Endothelial cell of umbilical vein (primary cell): Measurements from ENCODE around the gene PDGFA. TPM values are rescaled to one million over a fixed set of nuclear protein-coding genes. Genes with fewer than 3 reads are reported as not detected.

Source experiments
- BruUV-seq: library from RNA; stranded (reverse); fragments of 400-500 nt; replicated peaks from 2 replicates; lab custom pipeline; 2021; lab: Mats Ljungman, UMichigan
- CTCF ChIA-PET: fragments of 300-600, 350-600 bp; sonication (Branson Sonifier 250); formaldehyde crosslinking; loops from one replicate; lab custom pipeline; 2021; ENCODE audit warnings: antibody characterized with exemption, inconsistent platforms; lab: Charles Lee
- POLR2A ChIA-PET: fragments of 300-600, 350-600 bp; sonication (Branson Sonifier 250); formaldehyde crosslinking; loops from one replicate; lab custom pipeline; 2021; ENCODE audit warnings: antibody characterized with exemption, inconsistent platforms; lab: Charles Lee
- DNase-seq: peaks from one replicate; pipeline ENCODE4 v3.0.0-alpha.2; 2011; ENCODE audit warnings: low read depth, low spot score
- FAIRE-seq: peaks from 2 replicates; lab custom pipeline; 2011; peaks lifted over from hg19 to GRCh38; lab: Jason Lieb, UNC
- H2AFZ ChIP-seq: 2 replicates; pipeline ENCODE4 v1.6.0; 2012; ENCODE audit warnings: low read depth, low read length, control low read depth, inconsistent platforms
- H3K27ac ChIP-seq: 2 replicates; pipeline ENCODE4 v1.5.1; 2011; ENCODE audit warnings: low read depth, mild to moderate bottlenecking, control low read depth, low read length, moderate library complexity; ENCODE audit not compliant: insufficient read depth
- H3K27me3 ChIP-seq, 2 experiments: 2 replicates each; pipeline versions ENCODE4 v1.6.0 to v1.6.1; 2011; ENCODE audit warnings: low read length in 2 of 2, mixed read lengths in 1 of 2; ENCODE audit not compliant: control insufficient read depth in 2 of 2, insufficient read depth in 2 of 2
- H3K36me3 ChIP-seq, 2 experiments: 2 replicates in 1 of 2; 3 replicates in 1 of 2; pipeline ENCODE4 v1.5.1; 2011; ENCODE audit warnings: low read length in 2 of 2, mild to moderate bottlenecking in 1 of 2, moderate library complexity in 1 of 2; ENCODE audit not compliant: control insufficient read depth in 2 of 2, insufficient read depth in 2 of 2; ENCODE audit errors: extremely low read depth in 1 of 2
- H3K4me1 ChIP-seq: 3 replicates; pipeline ENCODE4 v1.5.1; 2011; ENCODE audit warnings: mild to moderate bottlenecking, low read length; ENCODE audit not compliant: control insufficient read depth, insufficient read depth; ENCODE audit errors: extremely low read depth
- H3K4me2 ChIP-seq: 2 replicates; pipeline ENCODE4 v1.6.1; 2011; ENCODE audit warnings: low read length, control low read depth, mixed read lengths; ENCODE audit not compliant: insufficient read depth
- H3K4me3 ChIP-seq, 3 experiments: fragments of 200-600 bp in 1 of 3; sonication (generic), shearing (Covaris generic) in 1 of 3; replicated peaks in 1 of 3; 2 replicates each; pipeline ENCODE4 v1.5.1; 2011 to 2016; ENCODE audit warnings: control low read depth in 3 of 3, low read length in 3 of 3, mild to moderate bottlenecking in 2 of 3, inconsistent platforms in 1 of 3, low read depth in 1 of 3, moderate library complexity in 1 of 3; ENCODE audit not compliant: insufficient read depth in 1 of 3
- H3K79me2 ChIP-seq: 2 replicates; pipeline ENCODE4 v1.6.0; 2012; ENCODE audit warnings: low read length, inconsistent platforms; ENCODE audit not compliant: control insufficient read depth, insufficient read depth
- H3K9ac ChIP-seq: replicated peaks from 2 replicates; pipeline ENCODE3; 2011; ENCODE audit warnings: low read length, control low read depth; ENCODE audit not compliant: insufficient read depth; ENCODE audit errors: extremely low read depth
- H3K9me1 ChIP-seq: replicated peaks from 3 replicates; pipeline ENCODE4 v1.6.0; 2011; ENCODE audit warnings: mild to moderate bottlenecking, low read length; ENCODE audit not compliant: control insufficient read depth, insufficient read depth; ENCODE audit errors: extremely low read depth
- H3K9me3 ChIP-seq: replicated peaks from 2 replicates; pipeline ENCODE4 v1.5.1; 2012; ENCODE audit warnings: low read length, inconsistent platforms; ENCODE audit not compliant: control insufficient read depth, insufficient read depth
- H4K20me1 ChIP-seq: replicated peaks from 2 replicates; pipeline ENCODE3; 2011; ENCODE audit warnings: mild to moderate bottlenecking, low read length; ENCODE audit not compliant: control insufficient read depth, insufficient read depth; ENCODE audit errors: extremely low read depth
- CTCF ChIP-seq, 2 donors: IDR thresholded peaks; 1 replicate in 1 of 2; 2 replicates in 1 of 2; pipeline ENCODE4 v1.5.1; 2011; ENCODE audit warnings: low read length in 2 of 2, mild to moderate bottlenecking in 2 of 2, moderate library complexity in 2 of 2, control low read depth in 1 of 2, inconsistent platforms in 1 of 2, low read depth in 1 of 2; ENCODE audit not compliant: insufficient read depth in 1 of 2; ENCODE audit errors: extremely low read depth in 1 of 2
- EZH2 ChIP-seq: IDR thresholded peaks from 2 replicates; pipeline ENCODE4 v1.6.1; 2012; ENCODE audit warnings: borderline replicate concordance, low read depth, mild to moderate bottlenecking, moderate library complexity, low read length, inconsistent platforms; ENCODE audit not compliant: severe bottlenecking
- FOS ChIP-seq: IDR thresholded peaks from 2 replicates; pipeline ENCODE4 v1.6.1; 2011; ENCODE audit warnings: mild to moderate bottlenecking, low read length, moderate library complexity, borderline replicate concordance; ENCODE audit not compliant: insufficient read depth
- GATA2 ChIP-seq: IDR thresholded peaks from 2 replicates; pipeline ENCODE4 v1.7.0; 2011; ENCODE audit warnings: low read depth, mild to moderate bottlenecking, moderate library complexity, mixed read lengths, low read length; ENCODE audit not compliant: insufficient read length, insufficient read depth
- MYC ChIP-seq: IDR thresholded peaks from one replicate; pipeline ENCODE4 v1.6.1; 2011; ENCODE audit warnings: mild to moderate bottlenecking, low read depth, low read length
- POLR2A ChIP-seq: IDR thresholded peaks from 2 replicates; pipeline ENCODE4 v1.6.1; 2012; ENCODE audit warnings: low read depth, mild to moderate bottlenecking, control low read depth, low read length
- dilution Hi-C: fragments of 300-500 bp; cut with MboI; formaldehyde crosslinking; loops from one replicate; pipeline ENCODE4 v1.15.0; 2019; ENCODE audit warnings: low sequenced_read_pairs; ENCODE audit not compliant: extremely low pct_ligation_motif_present
- intact Hi-C: fragments of 100-400 bp; cut with micrococcal nuclease; formaldehyde crosslinking; loops from one replicate; pipeline ENCODE4 v1.10.0; 2022
- polyA plus RNA-seq, 4 experiments: library from polyadenylated mRNA; depleted of rRNA in 3 of 4; stranded (reverse) in 3 of 4; unstranded in 1 of 4; fragments of >200 nt; gene quantifications; 2 replicates each; pipeline versions ENCODE4 v1.2.1 to v1.2.3, GENCODE V29; 2011 to 2012; ENCODE audit warnings: missing spikeins in 1 of 4
- total RNA-seq: library from RNA; stranded (reverse); gene quantifications from 2 replicates; pipeline ENCODE4 v1.2.3, GENCODE V29; 2021

The PDGFA gene
- total and polyA plus RNA-seq, 2 donors (not counting 3 experiments of a cell fraction or from before 2014, with no cell fraction given), result 17.4 to 62.4 TPM

- dilution Hi-C loops, result no loop called here
- no peak for FAIRE-seq
- POLR2A ChIA-PET, result no interaction called here
- Histone ChIP-seq H2AFZ (no peak overlapping the region), H3K27me3 (peaks cover 2 to 6% of the 10 kb centered on the region in 2 experiments), H3K36me3 (no peaks in the 10 kb centered on the region), H3K4me2 (no peak overlapping the region), H3K9ac (no peak overlapping the region), H3K27ac (no peak overlapping the region), H3K79me2 (no peaks in the 10 kb centered on the region), H4K20me1 (no peaks in the 10 kb centered on the region), H3K4me3 (no peak overlapping the region), H3K4me1 (peaks cover 6% of the 10 kb centered on the region), H3K9me3 (no peaks in the 10 kb centered on the region), H3K9me1 (no peaks in the 10 kb centered on the region)
- no TSS peak for BruUV-seq
- TF ChIP-seq GATA2 (no peak), POLR2A (no peak), FOS (no peak), EZH2 (peak; percentile 45), CTCF (IDR thresholded peaks at IDR 0.05; ENCODE audit: extremely low read depth in 1 of 2, insufficient read depth in 1 of 2, low read depth in 1 of 2, low read length in 2 of 2) (no peak), MYC (no peak)
- CTCF ChIA-PET, result interaction anchor here (1.0 kb wide), 1 partner anchor 8 kb away, joined by 3 read pairs; no protein-coding TSS in a partner anchor
- no peak for DNase-seq
- intact Hi-C loops, result no loop called here
These were observed 67.4 kb downstream of the PDGFA start for GRCh38 chr7:452226-452751.
